Stimulated activated CD8-positive, alpha-beta memory T cell treated with anti-CD3 and anti-CD28 coated beads, Interleukin-12 subunit alpha, Interleukin-12 subunit beta, amount 100 ng/mL, for 1 hour (primary cell): Measurements from ENCODE around the gene U2AF2.

Experiments
- DNase-seq: peaks from one replicate; pipeline ENCODE4 v3.0.0-alpha.2; 2020; ENCODE audit warnings: low read depth

Gene U2AF2

GRCh38 chr19:55690769-55691545 lies 36.1 kb downstream of the U2AF2 start:
- DNase-seq: no peak

GRCh38 chr19:55691561-55692481 lies 37.0 kb downstream of the U2AF2 start:
- no peak for DNase-seq

GRCh38 chr19:55692681-55693081 lies 37.8 kb downstream of the U2AF2 start:
- DNase-seq: no peak

GRCh38 chr19:55693336-55693974 lies 38.6 kb downstream of the U2AF2 start:
- no peak for DNase-seq

GRCh38 chr19:55694241-55694655 lies 39.4 kb downstream of the U2AF2 start:
- no peak for DNase-seq

- no peak for DNase-seq
These were observed 40.0 kb downstream of the U2AF2 start for GRCh38 chr19:55694656-55695491.

- no peak for DNase-seq
These were observed 40.9 kb downstream of the U2AF2 start for GRCh38 chr19:55695511-55696290.

GRCh38 chr19:55696301-55697068 lies 41.6 kb downstream of the U2AF2 start:
- no peak for DNase-seq

- no peak for DNase-seq
These were observed 42.2 kb downstream of the U2AF2 start for GRCh38 chr19:55697069-55697440.

- no peak for DNase-seq
These were observed 42.9 kb downstream of the U2AF2 start for GRCh38 chr19:55697698-55698097.

GRCh38 chr19:55698256-55698655 lies 43.4 kb downstream of the U2AF2 start:
- no peak for DNase-seq

GRCh38 chr19:55699221-55699620 lies 44.4 kb downstream of the U2AF2 start:
- DNase-seq: no peak

- DNase-seq: no peak
These were observed 46.0 kb downstream of the U2AF2 start for GRCh38 chr19:55700813-55701212.

GRCh38 chr19:55702131-55702627 lies 47.3 kb downstream of the U2AF2 start:
- no peak for DNase-seq

- DNase-seq: peak; percentile 8
These were observed 49.0 kb downstream of the U2AF2 start for GRCh38 chr19:55703790-55704215.

GRCh38 chr19:55704494-55705245 lies 49.8 kb downstream of the U2AF2 start:
- no peak for DNase-seq

GRCh38 chr19:55705972-55706371 lies 51.1 kb downstream of the U2AF2 start:
- DNase-seq: no peak

GRCh38 chr19:55711719-55712118 lies 56.9 kb downstream of the U2AF2 start:
- no peak for DNase-seq
